ENCODE data around the gene ABCC9.

GRCh38 chr12:21839776-21840175 is 101.5 kb downstream of the ABCC9 start:
- TF ChIP-seq CTCF (IDR thresholded peaks at IDR 0.05) = no peak
- TF ChIP-seq POLR2A (IDR thresholded peaks at IDR 0.05) = no peak
